ENCODE results near the gene TEX53.
A peak's percentile ranks its signal among the peaks of the same experiment; 100 is the strongest.

TEX53 gene

DNA sequence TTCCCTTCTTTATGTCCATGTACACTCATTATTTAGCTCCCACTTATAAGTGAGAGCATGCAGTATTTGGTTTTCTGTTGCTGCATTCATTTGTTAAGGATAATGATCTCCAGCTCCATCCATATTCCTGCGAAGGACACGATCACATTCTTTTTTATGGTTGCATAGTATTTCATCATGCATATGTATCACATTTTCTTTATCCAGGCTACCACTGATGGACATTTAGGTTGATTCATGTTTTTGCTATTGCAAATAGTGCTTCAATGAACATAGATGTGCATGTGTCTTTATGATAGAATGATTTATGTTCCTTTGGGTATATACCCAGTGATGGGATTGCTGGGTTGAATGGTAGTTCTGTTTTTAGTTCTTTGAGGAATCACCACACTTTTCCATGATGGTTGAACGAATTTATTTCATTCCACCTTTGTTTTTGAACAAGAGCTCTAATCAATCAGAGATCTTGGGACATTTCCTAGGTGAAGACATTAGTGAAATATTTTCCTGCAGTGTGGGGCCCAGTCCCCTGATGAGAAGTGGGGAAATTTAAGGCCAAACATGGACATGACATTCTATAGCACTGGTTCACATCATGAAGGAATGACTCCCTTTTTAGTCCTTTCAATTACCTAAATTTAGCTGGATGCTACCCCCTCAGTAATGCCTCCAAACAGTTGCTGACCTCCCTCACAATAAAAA lies 31.5 kb upstream of the TEX53 start:
- peak; percentile 14 to 38 for DNase-seq
- TF ChIP-seq POLR2A (IDR thresholded peaks at IDR 0.05; ENCODE audit: low read length) (no peak), GATA1 (IDR thresholded peaks at IDR 0.05; ENCODE audit: low read depth, low read length) (no peak)

GRCh38 chr9:114688379-114688778 lies 30.8 kb upstream of the TEX53 start:
- TF ChIP-seq POLR2A (IDR thresholded peaks at IDR 0.05; ENCODE audit: low read length) (no peak), GATA1 (IDR thresholded peaks at IDR 0.05; ENCODE audit: low read depth, low read length) (no peak)
- peak; percentile 79 to 89 for DNase-seq

- no peak for DNase-seq
- TF ChIP-seq GATA1 (IDR thresholded peaks at IDR 0.05; ENCODE audit: low read depth, low read length), result no peak
- TF ChIP-seq POLR2A (IDR thresholded peaks at IDR 0.05; ENCODE audit: low read length), result no peak
Measured at GRCh38 chr9:114687034-114687433, 29.4 kb upstream of the TEX53 start.

- DNase-seq, result no peak
- TF ChIP-seq GATA1 (IDR thresholded peaks at IDR 0.05; ENCODE audit: low read depth, low read length), result no peak
- TF ChIP-seq POLR2A (IDR thresholded peaks at IDR 0.05; ENCODE audit: low read length), result no peak
Measured at GRCh38 chr9:114685951-114686350, 28.3 kb upstream of the TEX53 start.

GRCh38 chr9:114684036-114684435 lies 26.4 kb upstream of the TEX53 start:
- TF ChIP-seq POLR2A (IDR thresholded peaks at IDR 0.05; ENCODE audit: low read length) (no peak), GATA1 (IDR thresholded peaks at IDR 0.05; ENCODE audit: low read depth, low read length) (no peak)
- no peak for DNase-seq

GRCh38 chr9:114682846-114683245 lies 25.2 kb upstream of the TEX53 start:
- TF ChIP-seq POLR2A (IDR thresholded peaks at IDR 0.05; ENCODE audit: low read length), result no peak
- TF ChIP-seq GATA1 (IDR thresholded peaks at IDR 0.05; ENCODE audit: low read depth, low read length), result no peak
- DNase-seq, result no peak

DNA sequence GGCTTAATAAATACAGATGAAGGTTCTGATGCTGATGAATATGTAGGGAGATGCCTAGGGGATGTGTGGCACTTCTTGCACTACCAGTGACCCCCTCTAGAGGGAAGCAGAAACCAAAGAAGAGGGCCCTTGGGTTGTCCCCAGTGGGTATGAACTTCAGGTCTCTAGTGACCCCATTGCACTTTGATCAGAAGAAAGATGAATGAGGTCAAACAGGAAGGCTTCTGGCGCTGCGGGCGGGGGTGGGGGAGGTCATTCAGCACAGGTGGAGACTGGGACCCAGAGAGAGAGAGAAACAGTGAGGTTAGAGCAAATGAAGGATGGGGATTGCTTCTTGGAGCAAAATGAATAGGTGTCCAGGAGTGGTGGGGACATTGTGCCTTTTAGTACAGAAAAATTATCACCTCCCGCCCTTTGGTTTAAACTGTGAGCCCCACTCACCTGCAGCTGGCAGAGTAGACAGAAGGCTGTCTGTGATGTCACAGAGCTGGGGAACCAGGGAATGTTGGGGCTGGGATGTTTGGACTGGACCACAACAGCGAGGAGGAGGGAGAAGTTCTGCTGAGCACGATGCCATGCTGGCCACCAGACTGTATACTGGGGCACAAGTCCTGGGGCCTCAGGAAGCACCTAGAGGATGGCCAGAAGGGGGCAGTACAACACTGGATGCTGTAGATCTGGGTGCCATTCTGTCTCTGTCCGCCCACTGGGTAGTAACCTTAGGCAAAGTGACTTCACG lies 24.2 kb upstream of the TEX53 start, which contains the start of gene TEX48:
Gene TEX48 (minus strand): TSS at position 599 of the 739 bp plus-strand sequence. CDS start 10,469 bp downstream, outside the sequence.
- DNase-seq, result peak; percentile 82 to 86

GRCh38 chr9:114680259-114681001 lies 22.8 kb upstream of the TEX53 start:
- no peak for DNase-seq
- TF ChIP-seq POLR2A (IDR thresholded peaks at IDR 0.05; ENCODE audit: low read length) (no peak), GATA1 (IDR thresholded peaks at IDR 0.05; ENCODE audit: low read depth, low read length) (no peak)

More for the DNA sequence above, 24.2 kb upstream of the TEX53 start, which contains the start of gene TEX48:
- TF ChIP-seq POLR2A (IDR thresholded peaks at IDR 0.05; ENCODE audit: low read length), result no peak
- no peak for TF ChIP-seq GATA1 (IDR thresholded peaks at IDR 0.05; ENCODE audit: low read depth, low read length)

- no peak for TF ChIP-seq POLR2A (IDR thresholded peaks at IDR 0.05; ENCODE audit: low read length)
- no peak for TF ChIP-seq GATA1 (IDR thresholded peaks at IDR 0.05; ENCODE audit: low read depth, low read length)
- DNase-seq, result no peak
Measured at GRCh38 chr9:114678795-114679194, 21.2 kb upstream of the TEX53 start.

DNA sequence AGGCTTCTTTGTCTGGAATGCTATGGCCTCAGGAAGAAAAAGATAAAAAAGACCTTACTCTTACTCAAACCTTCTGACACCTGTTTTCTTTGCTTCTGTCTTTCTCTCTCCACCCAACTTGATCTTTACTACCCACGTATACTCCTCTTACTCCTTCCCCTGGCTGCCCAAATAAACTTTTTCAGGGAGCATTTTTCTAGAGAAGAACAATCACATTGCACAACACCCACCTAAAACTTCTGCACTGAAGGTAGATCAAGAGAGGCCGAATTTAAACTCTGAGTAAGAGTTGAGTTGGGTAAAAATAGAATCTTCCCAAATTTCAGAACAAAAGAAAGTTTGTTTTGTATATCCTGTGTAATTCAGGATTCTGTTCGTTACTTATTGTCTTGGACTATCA lies 20.5 kb upstream of the TEX53 start:
- TF ChIP-seq POLR2A (IDR thresholded peaks at IDR 0.05; ENCODE audit: low read length), result no peak
- TF ChIP-seq GATA1 (IDR thresholded peaks at IDR 0.05; ENCODE audit: low read depth, low read length), result no peak
- no peak for DNase-seq

GRCh38 chr9:114677418-114677817 lies 19.8 kb upstream of the TEX53 start:
- TF ChIP-seq GATA1 (IDR thresholded peaks at IDR 0.05; ENCODE audit: low read depth, low read length), result no peak
- TF ChIP-seq POLR2A (IDR thresholded peaks at IDR 0.05; ENCODE audit: low read length), result no peak
- peak; percentile 79 to 88 for DNase-seq

DNA sequence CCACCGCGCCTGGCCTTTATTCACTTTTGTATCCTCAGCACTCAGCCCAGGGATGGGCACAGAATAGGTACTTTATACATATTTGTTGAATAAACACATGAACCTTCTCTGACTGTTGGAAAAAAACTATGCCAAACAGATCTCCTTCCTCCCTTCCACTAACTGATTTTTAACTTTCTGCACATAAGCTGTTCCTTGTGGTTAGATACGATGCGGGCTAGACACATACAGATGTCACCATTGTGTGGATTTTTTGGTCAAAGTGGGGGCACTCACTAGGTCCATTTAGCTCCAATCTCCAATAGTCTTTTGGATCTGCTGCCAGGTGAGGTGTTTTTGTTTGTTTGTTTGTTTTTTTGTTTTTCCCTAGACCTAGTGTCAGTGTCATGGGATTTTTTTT lies 19.3 kb upstream of the TEX53 start:
- TF ChIP-seq GATA1 (IDR thresholded peaks at IDR 0.05; ENCODE audit: low read depth, low read length), result no peak
- no peak for TF ChIP-seq POLR2A (IDR thresholded peaks at IDR 0.05; ENCODE audit: low read length)
- peak in 1 of 2 experiments; percentile 34 for DNase-seq

DNA sequence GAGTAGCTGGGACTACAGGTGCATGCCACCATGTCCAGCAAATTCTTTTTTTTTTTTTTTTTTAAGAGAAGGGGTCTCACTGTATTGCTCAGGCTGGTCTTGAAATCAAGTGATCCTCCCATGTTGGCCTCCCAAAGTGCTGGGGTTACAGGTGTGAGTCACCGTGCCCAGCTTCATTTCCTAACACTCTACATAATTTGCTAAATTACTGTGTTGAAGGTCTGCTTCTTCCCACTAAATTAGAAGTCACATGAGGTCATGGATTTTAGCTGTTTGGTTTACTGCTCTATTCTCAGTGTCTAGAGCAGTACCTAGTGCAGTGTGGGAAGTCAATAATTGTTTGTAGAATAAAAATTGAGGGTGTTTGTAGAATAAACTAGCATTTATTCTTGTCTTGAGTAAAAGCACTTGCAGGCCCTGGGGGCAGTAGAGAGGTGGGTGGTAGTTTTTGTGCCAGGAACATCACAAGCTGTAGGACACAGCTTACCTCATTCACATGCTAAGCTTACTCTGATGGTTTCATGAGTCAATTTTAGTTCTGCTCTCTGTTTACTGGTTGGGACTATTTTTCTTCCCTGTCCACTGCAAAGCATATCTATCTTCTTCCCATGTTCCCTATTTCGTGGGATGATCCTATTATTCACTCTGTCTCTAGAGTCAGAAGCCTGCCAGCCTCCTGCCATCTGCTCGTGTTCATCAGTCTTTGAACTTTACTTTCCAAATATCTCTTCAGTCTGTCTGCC lies 17.4 kb upstream of the TEX53 start:
- no peak for DNase-seq
- TF ChIP-seq POLR2A (IDR thresholded peaks at IDR 0.05; ENCODE audit: low read length) (no peak), GATA1 (IDR thresholded peaks at IDR 0.05; ENCODE audit: low read depth, low read length) (no peak)

Measured in erythroblast (primary cell).